MM.1S (cell line): ENCODE measurements around the gene CKLF.

Experiments used
- EZH2 ChIP-seq: fragments of 300-600 bp; sonication (generic); optimal IDR thresholded peaks from 2 replicates; pipeline ENCODE3; 2017; ENCODE audit warnings: low read depth, mild to moderate bottlenecking, antibody characterized with exemption, low read length, mixed read lengths
- TF ChIP-seq, protein P1 (sequence below): fragments of 300-600 bp; sonication (generic); IDR thresholded peaks from 2 replicates; pipeline ENCODE4 v1.5.1; 2016; ENCODE audit warnings: antibody characterized with exemption, low read length, mixed read lengths

DNA sequence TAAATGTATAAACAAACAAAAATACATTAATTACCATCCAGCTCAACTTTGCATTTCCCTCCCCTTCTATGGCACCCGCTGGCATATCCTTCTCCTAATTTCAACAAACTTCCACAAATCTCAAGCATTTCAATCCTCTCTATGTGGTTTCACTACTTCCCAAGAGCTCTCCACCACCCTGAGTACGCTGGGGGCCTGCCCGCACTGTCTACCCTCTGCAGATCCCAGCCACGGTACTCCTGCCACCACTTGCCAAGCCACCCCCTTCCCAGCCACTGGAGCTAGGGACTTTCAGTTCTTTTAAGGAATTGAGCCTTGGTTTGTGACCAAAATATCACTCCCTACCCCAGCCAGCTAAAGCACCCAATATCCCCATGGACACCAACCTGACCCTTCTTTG is 4.3 kb upstream of the CKLF start:
- TF ChIP-seq, protein P1, sequence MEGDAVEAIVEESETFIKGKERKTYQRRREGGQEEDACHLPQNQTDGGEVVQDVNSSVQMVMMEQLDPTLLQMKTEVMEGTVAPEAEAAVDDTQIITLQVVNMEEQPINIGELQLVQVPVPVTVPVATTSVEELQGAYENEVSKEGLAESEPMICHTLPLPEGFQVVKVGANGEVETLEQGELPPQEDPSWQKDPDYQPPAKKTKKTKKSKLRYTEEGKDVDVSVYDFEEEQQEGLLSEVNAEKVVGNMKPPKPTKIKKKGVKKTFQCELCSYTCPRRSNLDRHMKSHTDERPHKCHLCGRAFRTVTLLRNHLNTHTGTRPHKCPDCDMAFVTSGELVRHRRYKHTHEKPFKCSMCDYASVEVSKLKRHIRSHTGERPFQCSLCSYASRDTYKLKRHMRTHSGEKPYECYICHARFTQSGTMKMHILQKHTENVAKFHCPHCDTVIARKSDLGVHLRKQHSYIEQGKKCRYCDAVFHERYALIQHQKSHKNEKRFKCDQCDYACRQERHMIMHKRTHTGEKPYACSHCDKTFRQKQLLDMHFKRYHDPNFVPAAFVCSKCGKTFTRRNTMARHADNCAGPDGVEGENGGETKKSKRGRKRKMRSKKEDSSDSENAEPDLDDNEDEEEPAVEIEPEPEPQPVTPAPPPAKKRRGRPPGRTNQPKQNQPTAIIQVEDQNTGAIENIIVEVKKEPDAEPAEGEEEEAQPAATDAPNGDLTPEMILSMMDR: no peak
- no peak for TF ChIP-seq EZH2
